HCT116 (cell line): Measurements from ENCODE around the gene TVP23A. TPM values are rescaled to one million over a fixed set of nuclear protein-coding genes. Genes with fewer than 3 reads are reported as not detected.

ENCODE experiments used
- ATAC-seq: fragments of 200-7000 bp; cut with Tn5 transposase; 2 replicates; pipeline ENCODE4 v1.9.1; 2020; ENCODE audit warnings: mild to moderate bottlenecking, moderate library complexity
- BruUV-seq: library from RNA; stranded (reverse); fragments of 400-500 nt; replicated peaks from 2 replicates; lab custom pipeline; 2021; lab: Mats Ljungman, UMichigan
- CTCF ChIA-PET: fragments of 300-600 bp; sonication (Branson Sonifier 250); formaldehyde crosslinking; loops from one replicate; lab custom pipeline; 2021; ENCODE audit warnings: antibody characterized with exemption; lab: Charles Lee
- POLR2A ChIA-PET: fragments of 300-600, 350-600 bp; sonication (Branson Sonifier 250); formaldehyde crosslinking; loops from one replicate; lab custom pipeline; 2021; ENCODE audit warnings: antibody characterized with exemption; lab: Charles Lee
- RAD21 ChIA-PET, 2 experiments: fragments of 300-600 bp; sonication (Branson Sonifier 250); formaldehyde crosslinking; loops; one replicate each; lab custom pipeline; 2023; ENCODE audit warnings: low total read pairs in 2 of 2; ENCODE audit not compliant: uncharacterized antibody in 2 of 2, unreplicated experiment in 2 of 2, low non-redundant PET in 1 of 2; lab: Charles Lee
- DNase-seq: peaks from one replicate; pipeline ENCODE4 v3.0.0-alpha.2; 2010; ENCODE audit warnings: low read depth, low spot score
- H2AFZ ChIP-seq: fragments of 200-600 bp; shearing (Covaris generic), sonication (generic); 2 replicates; pipeline ENCODE4 v1.6.1; 2017; ENCODE audit warnings: low read depth, mixed run types, mixed read lengths, antibody characterized with exemption, low read length; ENCODE audit not compliant: poor library complexity, severe bottlenecking
- H3K27ac ChIP-seq: 2 replicates; pipeline ENCODE4 v1.5.1; 2012; ENCODE audit warnings: low read depth, low read length
- H3K27me3 ChIP-seq: fragments of 200-600 bp; sonication (generic); 2 replicates; pipeline ENCODE4 v1.6.1; 2016; ENCODE audit warnings: mixed run types, low read length, mixed read lengths; ENCODE audit not compliant: insufficient read depth
- H3K36me3 ChIP-seq, 2 experiments: fragments of 200-500 bp in 1 of 2; fragments of 200-600 bp in 1 of 2; sonication (Bioruptor generic) in 1 of 2; sonication (generic) in 1 of 2; 2 replicates each; pipeline versions ENCODE4 v1.5.1 to v1.6.1; 2014 to 2016; ENCODE audit warnings: low read length in 2 of 2, inconsistent platforms in 1 of 2, mixed read lengths in 1 of 2, mixed run types in 1 of 2; ENCODE audit not compliant: insufficient read depth in 2 of 2, control insufficient read depth in 1 of 2
- H3K4me1 ChIP-seq, 2 experiments: fragments of 200-600 bp in 1 of 2; sonication (generic) in 1 of 2; 2 replicates each; pipeline versions ENCODE4 v1.5.1 to v1.6.1; 2012 to 2017; ENCODE audit warnings: low read length in 2 of 2, inconsistent platforms in 1 of 2, mild to moderate bottlenecking in 1 of 2, mixed read lengths in 1 of 2, mixed run types in 1 of 2, moderate library complexity in 1 of 2; ENCODE audit not compliant: insufficient read depth in 2 of 2, control insufficient read depth in 1 of 2
- H3K4me2 ChIP-seq: fragments of 200-600 bp; sonication (generic); 2 replicates; pipeline ENCODE4 v1.6.1; 2017; ENCODE audit warnings: mixed run types, low read length, mixed read lengths
- H3K4me3 ChIP-seq, 2 experiments: fragments of 200-600 bp in 1 of 2; sonication (generic) in 1 of 2; replicated peaks in 1 of 2; 2 replicates each; pipeline ENCODE4 v1.5.1; 2011 to 2016; ENCODE audit warnings: low read length in 2 of 2, control low read depth in 1 of 2, low read depth in 1 of 2, mild to moderate bottlenecking in 1 of 2, mixed read lengths in 1 of 2, mixed run types in 1 of 2
- H3K79me2 ChIP-seq: fragments of 200-600 bp; sonication (generic); 2 replicates; pipeline ENCODE4 v1.6.1; 2017; ENCODE audit warnings: mild to moderate bottlenecking, mixed run types, low read length, moderate library complexity, mixed read lengths; ENCODE audit not compliant: insufficient read depth
- H3K9ac ChIP-seq: fragments of 200-600 bp; sonication (generic); 2 replicates; pipeline ENCODE4 v1.6.1; 2016; ENCODE audit warnings: low read length, mixed read lengths
- H3K9me2 ChIP-seq: fragments of 200-600 bp; sonication (generic), shearing (Covaris generic); 2 replicates; pipeline ENCODE4 v1.6.1; 2017; ENCODE audit warnings: mixed run types, mild to moderate bottlenecking, moderate library complexity; ENCODE audit not compliant: insufficient read depth
- H3K9me3 ChIP-seq, 2 experiments: fragments of 200-500 bp in 1 of 2; fragments of 200-600 bp in 1 of 2; sonication (Bioruptor generic) in 1 of 2; sonication (generic) in 1 of 2; 2 replicates each; pipeline ENCODE4 v1.6.1; 2014 to 2017; ENCODE audit warnings: low read length in 2 of 2, mixed read lengths in 2 of 2, inconsistent platforms in 1 of 2, low read depth in 1 of 2, mild to moderate bottlenecking in 1 of 2, mixed run types in 1 of 2, moderate library complexity in 1 of 2; ENCODE audit not compliant: control insufficient read depth in 1 of 2, insufficient read depth in 1 of 2
- H4K20me1 ChIP-seq: fragments of 200-600 bp; sonication (generic), shearing (Covaris generic); 2 replicates; pipeline ENCODE4 v1.6.1; 2017; ENCODE audit warnings: mixed run types, mild to moderate bottlenecking, moderate library complexity; ENCODE audit not compliant: insufficient read depth
- ATF3 ChIP-seq: IDR thresholded peaks from 2 replicates; pipeline ENCODE4 v1.6.1; 2012
- CBX3 ChIP-seq: IDR thresholded peaks from 2 replicates; pipeline ENCODE4 v1.6.1; 2012; ENCODE audit warnings: low read depth
- CTCF ChIP-seq, 3 experiments: fragments of 200-600 bp in 1 of 3; sonication (generic) in 1 of 3; IDR thresholded peaks in 2 of 3; conservative IDR thresholded peaks in 1 of 3; 2 replicates each; pipeline ENCODE4 v1.5.1; 2012 to 2017; ENCODE audit warnings: low read depth in 2 of 3, low read length in 2 of 3, antibody characterized with exemption in 1 of 3, borderline replicate concordance in 1 of 3, control low read depth in 1 of 3, mild to moderate bottlenecking in 1 of 3, mixed read lengths in 1 of 3, mixed run types in 1 of 3, moderate library complexity in 1 of 3; ENCODE audit not compliant: insufficient read depth in 1 of 3
- EGR1 ChIP-seq: IDR thresholded peaks from 2 replicates; pipeline ENCODE4 v1.6.1; 2012; ENCODE audit warnings: low read depth
- ELF1 ChIP-seq: IDR thresholded peaks from 2 replicates; pipeline ENCODE4 v1.6.1; 2012; ENCODE audit warnings: low read depth, borderline replicate concordance
- EZH2 ChIP-seq: fragments of 200-600 bp; sonication (generic); IDR thresholded peaks from 2 replicates; pipeline ENCODE4 v1.6.1; 2017; ENCODE audit warnings: antibody characterized with exemption, mixed run types
- EZH2phosphoT487 ChIP-seq: fragments of 200-600 bp; IDR thresholded peaks from 2 replicates; pipeline ENCODE4 v1.6.1; 2018; ENCODE audit warnings: antibody characterized with exemption, borderline replicate concordance
- FOSL1 ChIP-seq: IDR thresholded peaks from 2 replicates; pipeline ENCODE4 v1.6.1; 2012; ENCODE audit warnings: low read depth
- JUND ChIP-seq: IDR thresholded peaks from 2 replicates; pipeline ENCODE4 v1.6.1; 2012
- MAX ChIP-seq: IDR thresholded peaks from 2 replicates; pipeline ENCODE4 v1.6.1; 2012
- POLR2A ChIP-seq: IDR thresholded peaks from 2 replicates; pipeline ENCODE4 v1.7.0; 2011; ENCODE audit warnings: borderline replicate concordance; ENCODE audit not compliant: insufficient read depth, insufficient read length; ENCODE audit errors: extremely low read depth
- POLR2AphosphoS5 ChIP-seq: IDR thresholded peaks from 2 replicates; pipeline ENCODE4 v1.6.1; 2011; ENCODE audit warnings: mild to moderate bottlenecking, low read depth, low read length, moderate library complexity
- RAD21 ChIP-seq: IDR thresholded peaks from 2 replicates; pipeline ENCODE4 v1.6.1; 2012; ENCODE audit warnings: low read depth, mild to moderate bottlenecking
- REST ChIP-seq: IDR thresholded peaks from 2 replicates; pipeline ENCODE4 v1.6.1; 2012; ENCODE audit warnings: low read depth
- SRF ChIP-seq: IDR thresholded peaks from 2 replicates; pipeline ENCODE4 v1.6.1; 2012; ENCODE audit warnings: low read depth
- TCF7L2 ChIP-seq: IDR thresholded peaks from 2 replicates; pipeline ENCODE4 v1.7.0; 2011; ENCODE audit warnings: borderline replicate concordance, inconsistent platforms; ENCODE audit not compliant: insufficient read depth, insufficient read length; ENCODE audit errors: extremely low read depth
- YY1 ChIP-seq: IDR thresholded peaks from 2 replicates; pipeline ENCODE4 v1.6.1; 2011; ENCODE audit warnings: low read length, low read depth, moderate library complexity, mild to moderate bottlenecking; ENCODE audit not compliant: insufficient replicate concordance; ENCODE audit errors: extremely low read depth
- ZBTB33 ChIP-seq: IDR thresholded peaks from 2 replicates; pipeline ENCODE4 v1.6.1; 2011; ENCODE audit warnings: mild to moderate bottlenecking, low read length, moderate library complexity; ENCODE audit not compliant: insufficient replicate concordance; ENCODE audit errors: extremely low read depth
- ZFX ChIP-seq: fragments of 450-650 bp; IDR thresholded peaks from 2 replicates; pipeline ENCODE4 v1.6.1; 2017
- ZNF274 ChIP-seq: fragments of 200-500 bp; sonication (Bioruptor generic); IDR thresholded peaks from 2 replicates; pipeline ENCODE4 v1.6.1; 2014; ENCODE audit warnings: mild to moderate bottlenecking, low read depth, low read length, inconsistent platforms
- intact Hi-C: fragments of 100-400 bp; cut with micrococcal nuclease; formaldehyde crosslinking; loops from 2 replicates; pipeline ENCODE4 v1.10.0; 2022
- total RNA-seq: library from RNA; stranded (reverse); gene quantifications from one replicate; pipeline ENCODE4 v1.2.1, GENCODE V29; 2021; ENCODE audit not compliant: unreplicated experiment

Gene TVP23A
- total RNA-seq, 1 experiment from 2014 or later, result not detected

GRCh38 chr16:10859658-10860057, 41.1 kb upstream of the TVP23A start:
- Histone ChIP-seq H3K4me1 (peaks cover 0 to 6% of the 10 kb centered on the region in 2 experiments; a peak in 2 of 4 replicates), H3K27me3 (peaks cover 16% of the 10 kb centered on the region), H3K36me3 (no peaks in the 10 kb centered on the region), H3K79me2 (no peaks in the 10 kb centered on the region), H3K9me3 (no peaks in the 10 kb centered on the region), H2AFZ (no peak overlapping the region), H3K27ac (no peak overlapping the region), H3K9ac (no peak overlapping the region), H3K4me2 (no peak overlapping the region), H4K20me1 (no peaks in the 10 kb centered on the region), H3K9me2 (no peaks in the 10 kb centered on the region), H3K4me3 (no peak overlapping the region)
- TF ChIP-seq TCF7L2 (no peak), FOSL1 (no peak), ZFX (no peak), ATF3 (no peak), CBX3 (no peak), JUND (no peak), ELF1 (no peak), POLR2AphosphoS5 (no peak), MAX (no peak), CTCF (IDR thresholded peaks at IDR 0.05 in 2 of 3, conservative IDR thresholded peaks at IDR 0.05 in 1 of 3; ENCODE audit: borderline replicate concordance in 1 of 3, insufficient read depth in 1 of 3, low read depth in 2 of 3, low read length in 2 of 3) (no peak), SRF (no peak), REST (no peak), EGR1 (no peak), YY1 (no peak), EZH2 (no peak), RAD21 (no peak), ZBTB33 (no peak), POLR2A (no peak), ZNF274 (no peak), EZH2phosphoT487 (no peak)
- intact Hi-C loops, result no loop called here
- ChIA-PET RAD21 (no interaction called here), CTCF (no interaction called here), POLR2A (no interaction called here)
- ATAC-seq, result no peak
- no peak for DNase-seq
- no TSS peak for BruUV-seq
